ENCODE measurements around the gene TWIST2. TPM values are rescaled to one million over a fixed set of nuclear protein-coding genes. Genes with fewer than 3 reads are reported as not detected.
A peak's percentile ranks its signal among the peaks of the same experiment; 100 is the strongest.

TWIST2 gene
- polyA plus RNA-seq, 1 experiment = 127 TPM

- 0 out of 2 replicates have a peak, but pooled peaks have one; percentile 8 for TF ChIP-seq CTCF (IDR thresholded peaks at IDR 0.05; ENCODE audit: insufficient read depth, low read depth, low read length)
- Histone ChIP-seq H3K4me3 (ENCODE audit: low read depth, low read length) (no peak overlapping the region), H3K27me3 (ENCODE audit: control insufficient read depth, insufficient read depth, low read length) (no peaks in the 10 kb centered on the region), H3K36me3 (ENCODE audit: control insufficient read depth, insufficient read depth, low read length) (no peaks in the 10 kb centered on the region)
- POLR2A ChIA-PET = no interaction called here
- DNase-seq (ENCODE audit: low read depth) = no peak
- CTCF ChIA-PET = interaction anchor here (0.6 to 1.7 kb wide), 4 partner anchors 13 to 216 kb away, joined by 3 to 5 read pairs (median 4); no protein-coding TSS in a partner anchor
Measured at GRCh38 chr2:238841542-238842164, 6.2 kb upstream of the TWIST2 start.

GRCh38 chr2:238843476-238843875 is 4.4 kb upstream of the TWIST2 start:
- POLR2A ChIA-PET = no interaction called here
- CTCF ChIA-PET = interaction anchor here (1.3 to 1.5 kb wide), 2 partner anchors 52 to 57 kb away, joined by 3 to 4 read pairs; no protein-coding TSS in a partner anchor
- no peak overlapping the region for H3K4me3 ChIP-seq (ENCODE audit: low read depth, low read length)
- TF ChIP-seq CTCF (IDR thresholded peaks at IDR 0.05; ENCODE audit: insufficient read depth, low read depth, low read length) = no peak
- no peak for DNase-seq (ENCODE audit: low read depth)
- H3K36me3 ChIP-seq (ENCODE audit: control insufficient read depth, insufficient read depth, low read length) = peaks cover 3% of the 10 kb centered on the region; the same call in 1 of the 2 replicates
- no peaks in the 10 kb centered on the region for H3K27me3 ChIP-seq (ENCODE audit: control insufficient read depth, insufficient read depth, low read length)

GRCh38 chr2:238845583-238846377 is 2.1 kb upstream of the TWIST2 start:
- POLR2A ChIA-PET = no interaction called here
- Histone ChIP-seq H3K27me3 (ENCODE audit: control insufficient read depth, insufficient read depth, low read length) (no peaks in the 10 kb centered on the region), H3K4me3 (ENCODE audit: low read depth, low read length) (peak overlapping the region; percentile 76), H3K36me3 (ENCODE audit: control insufficient read depth, insufficient read depth, low read length) (peaks cover 10% of the 10 kb centered on the region)
- no peak for DNase-seq (ENCODE audit: low read depth)
- CTCF ChIA-PET = interaction anchor here (1.0 to 8.5 kb wide), 3 partner anchors 55 to 100 kb away, joined by 5 to 84 read pairs (median 6); no protein-coding TSS in a partner anchor
- no peak for TF ChIP-seq CTCF (IDR thresholded peaks at IDR 0.05; ENCODE audit: insufficient read depth, low read depth, low read length)

- no peak for DNase-seq (ENCODE audit: low read depth)
- Histone ChIP-seq H3K36me3 (ENCODE audit: control insufficient read depth, insufficient read depth, low read length) (peaks cover 10% of the 10 kb centered on the region), H3K4me3 (ENCODE audit: low read depth, low read length) (peak overlapping the region; percentile 76), H3K27me3 (ENCODE audit: control insufficient read depth, insufficient read depth, low read length) (no peaks in the 10 kb centered on the region)
- no peak for TF ChIP-seq CTCF (IDR thresholded peaks at IDR 0.05; ENCODE audit: insufficient read depth, low read depth, low read length)
- POLR2A ChIA-PET = no interaction called here
- CTCF ChIA-PET = interaction anchor here (1.0 to 8.5 kb wide), 2 partner anchors 56 to 59 kb away, joined by 6 to 84 read pairs; no protein-coding TSS in a partner anchor
Measured at GRCh38 chr2:238846378-238846627, 1.6 kb upstream of the TWIST2 start.
